AG09319 (cell line): ENCODE data around the gene VSX1.

ENCODE experiments used
- DNase-seq: peaks from one replicate; pipeline ENCODE4 v3.0.0-alpha.2; 2010; ENCODE audit warnings: low read depth; ENCODE audit errors: extremely low read depth
- TF ChIP-seq, protein P1 (sequence below): IDR thresholded peaks from 2 replicates; pipeline ENCODE4 v1.5.1; 2011; ENCODE audit warnings: low read depth, mild to moderate bottlenecking, inconsistent platforms, low read length, moderate library complexity

The VSX1 gene

DNA sequence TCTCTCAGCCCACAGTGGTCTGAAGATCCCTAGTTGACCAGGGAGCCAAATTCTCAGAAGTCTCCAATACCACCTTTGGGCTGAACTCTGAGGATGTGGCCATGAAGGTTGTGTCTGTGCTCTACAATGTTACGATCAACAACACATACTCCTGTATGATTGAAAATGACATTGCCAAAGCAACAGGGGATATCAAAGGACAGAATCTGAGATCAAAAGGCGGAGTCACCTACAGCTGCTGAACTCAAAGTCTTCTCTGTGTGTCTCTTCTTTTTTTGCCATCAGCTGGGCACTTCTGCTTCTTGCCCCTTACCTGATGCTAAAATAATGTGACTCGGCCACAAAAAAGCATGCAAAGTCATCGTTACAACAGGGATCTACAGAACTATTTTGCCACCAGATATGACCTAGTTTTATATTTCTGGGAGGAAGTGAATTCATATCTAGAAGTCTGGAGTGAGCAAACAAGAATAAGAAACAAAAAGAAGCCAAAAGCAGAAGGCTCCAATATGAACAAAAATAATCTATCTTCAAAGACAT is 17.7 kb upstream of the VSX1 start:
- TF ChIP-seq, protein P1, sequence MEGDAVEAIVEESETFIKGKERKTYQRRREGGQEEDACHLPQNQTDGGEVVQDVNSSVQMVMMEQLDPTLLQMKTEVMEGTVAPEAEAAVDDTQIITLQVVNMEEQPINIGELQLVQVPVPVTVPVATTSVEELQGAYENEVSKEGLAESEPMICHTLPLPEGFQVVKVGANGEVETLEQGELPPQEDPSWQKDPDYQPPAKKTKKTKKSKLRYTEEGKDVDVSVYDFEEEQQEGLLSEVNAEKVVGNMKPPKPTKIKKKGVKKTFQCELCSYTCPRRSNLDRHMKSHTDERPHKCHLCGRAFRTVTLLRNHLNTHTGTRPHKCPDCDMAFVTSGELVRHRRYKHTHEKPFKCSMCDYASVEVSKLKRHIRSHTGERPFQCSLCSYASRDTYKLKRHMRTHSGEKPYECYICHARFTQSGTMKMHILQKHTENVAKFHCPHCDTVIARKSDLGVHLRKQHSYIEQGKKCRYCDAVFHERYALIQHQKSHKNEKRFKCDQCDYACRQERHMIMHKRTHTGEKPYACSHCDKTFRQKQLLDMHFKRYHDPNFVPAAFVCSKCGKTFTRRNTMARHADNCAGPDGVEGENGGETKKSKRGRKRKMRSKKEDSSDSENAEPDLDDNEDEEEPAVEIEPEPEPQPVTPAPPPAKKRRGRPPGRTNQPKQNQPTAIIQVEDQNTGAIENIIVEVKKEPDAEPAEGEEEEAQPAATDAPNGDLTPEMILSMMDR: no peak
- no peak for DNase-seq

DNA sequence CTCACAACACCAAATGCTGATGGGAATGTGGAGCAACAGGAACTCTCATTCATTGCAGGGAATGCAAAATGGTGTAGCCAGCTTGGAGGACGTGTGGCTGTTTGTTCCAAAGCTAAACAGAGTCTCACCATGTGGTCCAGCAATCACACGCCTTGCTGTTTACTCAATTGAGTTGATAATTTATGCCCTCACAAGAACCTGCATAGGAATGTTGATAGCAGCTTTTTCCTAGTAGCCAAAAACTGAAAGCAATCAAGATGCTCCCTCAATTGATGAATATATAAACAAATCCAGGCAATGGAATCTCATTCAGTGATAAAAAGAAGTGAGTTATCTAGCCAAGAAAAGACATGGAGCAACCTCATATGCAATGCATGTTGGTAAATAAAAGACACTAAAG is 15.6 kb upstream of the VSX1 start:
- TF ChIP-seq, protein P1: no peak
- DNase-seq: no peak

DNA sequence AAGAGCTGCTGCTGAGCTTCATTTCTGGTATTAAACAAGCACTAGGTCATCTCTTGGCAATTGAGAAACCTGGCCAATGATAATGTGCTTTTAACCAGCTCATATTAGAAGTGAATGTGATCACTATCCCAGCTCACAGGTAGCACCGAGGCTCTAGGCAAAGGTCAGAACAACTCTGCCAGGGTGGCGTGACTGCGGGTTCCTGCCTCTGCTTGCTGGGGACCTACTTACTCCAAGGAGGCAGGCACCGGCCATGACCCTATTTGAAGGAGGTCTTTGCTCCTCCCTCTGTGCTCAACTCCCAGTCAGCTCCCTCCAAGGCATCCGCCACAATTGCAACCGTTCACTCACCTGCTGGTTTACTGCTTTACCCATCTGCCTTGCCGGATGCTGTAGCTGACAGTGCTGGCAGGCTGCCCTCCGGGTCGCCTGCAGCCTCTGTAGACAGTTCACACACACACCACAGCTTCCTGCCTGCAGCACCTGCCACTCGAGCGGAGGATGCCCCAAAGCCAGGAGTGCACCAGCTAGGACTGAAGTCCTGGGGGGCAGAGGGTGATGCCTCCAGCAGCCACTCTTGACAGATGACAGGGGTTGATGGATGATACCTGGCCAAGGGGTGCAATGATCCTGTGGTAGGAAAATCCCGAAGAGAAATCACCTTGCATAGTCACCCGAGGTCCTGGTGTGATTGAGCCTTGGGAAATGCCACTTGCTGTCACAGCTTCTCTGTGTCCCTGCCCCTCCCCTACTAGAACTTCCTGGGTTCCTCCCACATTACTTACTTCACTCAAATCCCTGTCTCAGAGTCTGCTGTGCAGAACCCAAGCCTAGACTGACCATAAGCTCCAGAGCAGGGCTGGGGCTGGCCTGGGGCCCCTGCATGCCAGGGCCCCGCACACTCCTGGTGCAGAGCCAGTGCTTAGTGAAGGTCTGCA is 8.8 kb upstream of the VSX1 start:
- DNase-seq: no peak
- TF ChIP-seq, protein P1: no peak

DNA sequence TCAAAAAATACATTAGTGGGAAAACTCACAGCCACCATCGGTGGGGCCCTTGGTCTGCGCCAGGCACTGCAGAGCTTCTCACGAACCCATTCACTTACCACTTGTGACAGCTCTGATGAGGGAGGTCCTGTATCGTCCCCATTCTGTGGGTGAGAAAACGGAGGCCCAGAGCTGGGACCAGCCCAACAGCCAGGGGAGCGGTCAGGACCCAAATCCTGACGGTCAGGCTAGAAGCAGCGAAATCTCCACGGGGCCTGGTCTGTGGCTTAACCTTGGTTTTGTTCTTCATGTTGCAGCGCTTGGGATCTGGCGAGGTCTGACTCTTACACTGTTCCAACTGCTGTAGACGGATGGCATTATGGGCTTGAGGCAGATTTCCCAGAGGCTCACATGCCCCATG is 7.7 kb upstream of the VSX1 start:
- no peak for DNase-seq
- TF ChIP-seq, protein P1: no peak

DNA sequence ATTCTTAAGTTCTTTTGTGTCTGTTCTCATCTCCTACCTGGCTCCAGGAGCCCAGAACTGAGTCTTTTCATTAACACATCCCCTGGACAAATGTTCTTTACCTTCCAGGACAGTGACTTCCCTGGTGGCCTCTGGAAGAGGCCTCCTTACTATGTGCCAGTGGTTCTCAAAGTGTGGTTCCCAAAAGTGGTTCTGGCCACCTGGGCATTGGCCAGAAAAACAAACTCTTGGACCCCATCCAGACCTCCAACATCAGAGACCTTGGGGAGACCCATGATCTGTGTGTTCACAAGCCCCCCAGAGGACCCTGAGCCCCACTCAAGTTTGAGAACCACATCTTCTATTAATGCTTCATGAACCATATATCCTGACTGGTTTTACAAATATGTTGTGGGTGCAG is 7.2 kb upstream of the VSX1 start:
- TF ChIP-seq, protein P1: no peak
- DNase-seq: no peak

DNA sequence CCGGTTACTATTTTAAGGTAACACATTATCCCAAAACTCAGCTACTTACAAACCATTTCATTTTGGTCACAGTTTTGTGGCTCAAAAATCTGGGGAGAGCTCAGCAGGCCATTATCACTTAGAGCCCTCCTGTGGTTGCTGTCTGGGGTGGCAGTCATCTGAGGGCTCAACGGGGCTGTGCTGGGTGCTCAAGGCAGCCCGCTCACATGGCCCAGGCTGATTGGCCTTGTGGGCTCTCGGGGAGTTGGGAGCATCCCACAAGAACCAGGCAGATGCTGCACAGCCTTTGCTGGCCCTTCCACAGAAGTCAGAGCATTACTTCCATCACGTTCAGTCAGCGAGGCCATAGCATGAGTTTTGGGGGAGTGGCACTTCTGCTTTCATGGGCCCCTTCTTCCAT is 6.3 kb upstream of the VSX1 start:
- TF ChIP-seq, protein P1: no peak

DNA sequence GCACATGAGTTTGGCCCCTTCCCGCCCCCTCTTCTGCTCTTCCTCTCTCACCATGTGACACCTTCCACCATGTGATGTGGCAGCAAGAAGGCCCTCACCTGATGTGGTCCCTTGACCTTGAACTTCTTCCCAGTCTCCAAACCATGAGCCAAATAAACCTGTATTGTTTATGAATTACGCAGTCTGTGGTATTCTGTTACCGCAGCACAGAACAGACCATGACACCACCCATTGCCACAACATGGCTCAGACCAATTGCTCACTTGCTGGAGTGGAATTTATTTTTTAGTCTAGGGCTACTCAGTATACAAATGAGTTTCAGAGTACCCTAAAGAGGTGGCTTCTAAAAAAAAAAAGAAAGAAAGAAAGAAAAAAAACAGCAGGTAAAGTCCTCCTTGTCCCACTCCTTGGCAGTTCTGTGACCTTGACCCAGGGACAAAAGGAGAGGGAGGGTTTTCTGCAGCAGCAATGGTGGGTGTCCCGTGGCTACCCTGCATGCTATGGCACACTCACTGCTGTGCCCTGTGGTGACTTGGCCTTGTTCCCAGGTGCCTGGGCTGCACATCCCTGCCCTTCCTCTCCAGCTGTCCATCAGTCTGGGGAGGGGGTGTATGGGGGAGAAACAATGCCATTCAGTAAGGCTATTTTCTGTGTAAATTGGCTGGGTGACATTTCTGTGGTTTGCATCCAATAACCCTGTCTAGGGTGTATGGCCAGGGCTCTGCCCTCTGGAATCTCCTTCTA is 5.4 kb upstream of the VSX1 start:
- TF ChIP-seq, protein P1: no peak
- DNase-seq: no peak

More for the DNA sequence above, 6.3 kb upstream of the VSX1 start:
- DNase-seq: no peak
